H1 (cell line): ENCODE results near the gene RELN. TPM values are rescaled to one million over a fixed set of nuclear protein-coding genes. Genes with fewer than 3 reads are reported as not detected.

Experiments
- CTCF ChIA-PET: fragments of 300-600 bp; sonication (Branson Sonifier 250); formaldehyde crosslinking; loops from one replicate; lab custom pipeline; 2021; ENCODE audit not compliant: partially characterized antibody; lab: Charles Lee
- POLR2A ChIA-PET: fragments of 300-600 bp; sonication (Branson Sonifier 250); formaldehyde crosslinking; loops from one replicate; lab custom pipeline; 2021; ENCODE audit warnings: inconsistent platforms; ENCODE audit not compliant: partially characterized antibody; lab: Charles Lee
- DNase-seq, 2 experiments: peaks; one replicate each; pipeline versions ENCODE4 v3.0.0 to v3.0.0-alpha.2; 2010 to 2022; ENCODE audit warnings: low spot score in 2 of 2, low read depth in 1 of 2, mixed read lengths in 1 of 2
- FAIRE-seq: peaks from 2 replicates; lab custom pipeline; 2011; peaks lifted over from hg19 to GRCh38; lab: Jason Lieb, UNC
- H2AFZ ChIP-seq: 2 replicates; pipeline ENCODE4 v1.8.1; 2012; ENCODE audit warnings: low read length, inconsistent platforms
- H2AK5ac ChIP-seq: 2 replicates; pipeline ENCODE4 v1.6.1; 2013; ENCODE audit warnings: low read depth, low read length
- H2BK120ac ChIP-seq: replicated peaks from 2 replicates; pipeline ENCODE3; 2013; ENCODE audit warnings: low read depth, low read length, inconsistent platforms
- H2BK12ac ChIP-seq: 2 replicates; pipeline ENCODE4 v1.6.1; 2013; ENCODE audit warnings: low read depth, low read length
- H2BK15ac ChIP-seq: 2 replicates; pipeline ENCODE4 v1.6.1; 2013; ENCODE audit warnings: low read length
- H2BK20ac ChIP-seq: 2 replicates; pipeline ENCODE4 v1.6.1; 2013; ENCODE audit warnings: low read length
- H2BK5ac ChIP-seq: 2 replicates; pipeline ENCODE4 v1.6.1; 2013; ENCODE audit warnings: low read depth, low read length
- H3K14ac ChIP-seq: 2 replicates; pipeline ENCODE4 v1.6.1; 2013; ENCODE audit warnings: inconsistent platforms; ENCODE audit not compliant: insufficient read length
- H3K18ac ChIP-seq: 2 replicates; pipeline ENCODE4 v1.6.1; 2013; ENCODE audit warnings: low read length; ENCODE audit errors: extremely low read depth
- H3K23ac ChIP-seq: 2 replicates; pipeline ENCODE4 v1.6.1; 2013; ENCODE audit warnings: inconsistent platforms; ENCODE audit not compliant: insufficient read length
- H3K23me2 ChIP-seq: 2 replicates; pipeline ENCODE4 v1.6.1; 2013; ENCODE audit warnings: low read depth, low read length
- H3K27ac ChIP-seq: 2 replicates; pipeline ENCODE4 v1.6.1; 2011; ENCODE audit warnings: low read depth, low read length, inconsistent platforms
- H3K27me3 ChIP-seq, 4 experiments: replicated peaks in 1 of 4; 1 replicate in 1 of 4; 2 replicates in 3 of 4; pipeline versions ENCODE4 v1.6.1 to v1.8.1; 2011 to 2013; ENCODE audit warnings: low read length in 3 of 4, mild to moderate bottlenecking in 3 of 4, inconsistent platforms in 2 of 4, mixed read lengths in 2 of 4, moderate library complexity in 1 of 4; ENCODE audit not compliant: control insufficient read depth in 3 of 4, insufficient read depth in 3 of 4; ENCODE audit errors: extremely low read depth in 1 of 4
- H3K36me3 ChIP-seq, 4 experiments: 2 replicates each; pipeline versions ENCODE4 v1.6.1 to v1.8.1; 2011 to 2013; ENCODE audit warnings: mild to moderate bottlenecking in 4 of 4, low read length in 3 of 4, moderate library complexity in 2 of 4, control low read depth in 1 of 4, inconsistent platforms in 1 of 4; ENCODE audit not compliant: insufficient read depth in 4 of 4, control insufficient read depth in 2 of 4
- H3K4ac ChIP-seq: replicated peaks from 2 replicates; pipeline ENCODE3; 2013; ENCODE audit warnings: low read length, low read depth, mixed read lengths, inconsistent platforms; ENCODE audit not compliant: insufficient read length
- H3K4me1 ChIP-seq, 4 experiments: replicated peaks in 1 of 4; 1 replicate in 1 of 4; 2 replicates in 3 of 4; pipeline versions ENCODE4 v1.6.1 to v1.8.1; 2011 to 2013; ENCODE audit warnings: low read length in 3 of 4, inconsistent platforms in 2 of 4, mixed read lengths in 1 of 4; ENCODE audit not compliant: insufficient read depth in 4 of 4, control insufficient read depth in 3 of 4
- H3K4me2 ChIP-seq, 2 experiments: 2 replicates each; pipeline versions ENCODE4 v1.6.1 to v1.8.1; 2011 to 2013; ENCODE audit warnings: low read depth in 2 of 2, low read length in 2 of 2, control low read depth in 1 of 2, inconsistent platforms in 1 of 2, mild to moderate bottlenecking in 1 of 2; ENCODE audit not compliant: insufficient read depth in 1 of 2
- H3K4me3 ChIP-seq, 4 experiments: fragments of 200-600, 300-600 bp in 1 of 4; sonication (generic), shearing (Covaris generic), sonication (Bioruptor Twin) in 1 of 4; 2 replicates each; pipeline versions ENCODE4 v1.5.1 to v1.8.1; 2011 to 2016; ENCODE audit warnings: low read length in 4 of 4, low read depth in 3 of 4, control low read depth in 2 of 4, inconsistent platforms in 2 of 4, mild to moderate bottlenecking in 2 of 4, mixed read lengths in 1 of 4, moderate library complexity in 1 of 4; ENCODE audit not compliant: insufficient read depth in 2 of 4; ENCODE audit errors: extremely low read depth in 1 of 4
- H3K56ac ChIP-seq: replicated peaks from 2 replicates; pipeline ENCODE3; 2013; ENCODE audit warnings: low read depth, mild to moderate bottlenecking, mixed read lengths, low read length, inconsistent platforms; ENCODE audit not compliant: insufficient read length
- H3K79me1 ChIP-seq: 2 replicates; pipeline ENCODE4 v1.6.1; 2013; ENCODE audit warnings: low read depth, low read length, control low read depth
- H3K79me2 ChIP-seq, 2 experiments: 2 replicates each; pipeline versions ENCODE4 v1.6.1 to v1.8.1; 2012 to 2013; ENCODE audit warnings: low read length in 2 of 2, mild to moderate bottlenecking in 2 of 2, inconsistent platforms in 1 of 2; ENCODE audit not compliant: insufficient read depth in 2 of 2, control insufficient read depth in 1 of 2
- H3K9ac ChIP-seq, 4 experiments: replicated peaks in 1 of 4; 1 replicate in 1 of 4; 2 replicates in 3 of 4; pipeline versions ENCODE4 v1.6.1 to v1.8.1; 2011 to 2013; ENCODE audit warnings: low read depth in 3 of 4, low read length in 3 of 4, control low read depth in 2 of 4, mild to moderate bottlenecking in 2 of 4, moderate library complexity in 2 of 4, inconsistent platforms in 1 of 4; ENCODE audit errors: extremely low read depth in 1 of 4
- H3K9me3 ChIP-seq, 2 experiments: 2 replicates each; pipeline versions ENCODE4 v1.6.1 to v1.8.1; 2012 to 2013; ENCODE audit warnings: mild to moderate bottlenecking in 2 of 2, moderate library complexity in 2 of 2, control low read depth in 1 of 2, inconsistent platforms in 1 of 2, low read depth in 1 of 2, low read length in 1 of 2, mixed read lengths in 1 of 2; ENCODE audit not compliant: insufficient read depth in 2 of 2
- H4K20me1 ChIP-seq, 2 experiments: replicated peaks in 1 of 2; 2 replicates each; pipeline versions ENCODE3 to v1.8.1; 2011 to 2013; ENCODE audit warnings: inconsistent platforms in 2 of 2, low read length in 2 of 2, mild to moderate bottlenecking in 1 of 2; ENCODE audit not compliant: insufficient read depth in 2 of 2, control insufficient read depth in 1 of 2
- H4K5ac ChIP-seq: 2 replicates; pipeline ENCODE4 v1.6.1; 2013; ENCODE audit warnings: low read length, low read depth, mixed read lengths, inconsistent platforms; ENCODE audit not compliant: insufficient read length
- H4K8ac ChIP-seq: 2 replicates; pipeline ENCODE4 v1.8.0; 2013; ENCODE audit warnings: mild to moderate bottlenecking, moderate library complexity, low read length, inconsistent platforms; ENCODE audit not compliant: insufficient read depth; ENCODE audit errors: extremely low read depth
- H4K91ac ChIP-seq: replicated peaks from 2 replicates; pipeline ENCODE3; 2013; ENCODE audit warnings: low read length, mixed read lengths, inconsistent platforms; ENCODE audit not compliant: insufficient read length
- BCL11A ChIP-seq, 2 experiments: IDR thresholded peaks; one replicate each; pipeline ENCODE4 v1.6.1; 2011; ENCODE audit warnings: low read depth in 2 of 2, low read length in 2 of 2, mild to moderate bottlenecking in 2 of 2
- CREB1 ChIP-seq: IDR thresholded peaks from 2 replicates; pipeline ENCODE4 v1.6.1; 2012; ENCODE audit warnings: inconsistent platforms
- EZH2 ChIP-seq: fragments of 200-600 bp; sonication (generic); IDR thresholded peaks from 2 replicates; pipeline ENCODE4 v1.7.1; 2012; ENCODE audit warnings: low read depth, mild to moderate bottlenecking, moderate library complexity, low read length, inconsistent platforms; ENCODE audit not compliant: severe bottlenecking
- RAD21 ChIP-seq, 2 experiments: IDR thresholded peaks in 1 of 2; conservative IDR thresholded peaks in 1 of 2; 2 replicates each; pipeline ENCODE4 v1.6.1; 2011; ENCODE audit warnings: low read depth in 2 of 2, low read length in 2 of 2, improper control_type of control experiment in 1 of 2, inconsistent platforms in 1 of 2, mild to moderate bottlenecking in 1 of 2, moderate library complexity in 1 of 2
- TAF7 ChIP-seq: optimal IDR thresholded peaks from 2 replicates; pipeline ENCODE3; 2011; ENCODE audit warnings: low read depth, mild to moderate bottlenecking, inconsistent platforms, low read length, moderate library complexity, borderline replicate concordance
- WGBS, 2 experiments: shearing (Covaris generic) in 1 of 2; methylation state at CpG; one replicate each; pipeline versions ENCODE4 v1.1.6 to v1.1.7; 2013 to 2015; ENCODE audit warnings: low lambda C conversion rate in 2 of 2, mixed read lengths in 2 of 2, inconsistent platforms in 1 of 2, low coverage in 1 of 2, missing lambda C conversion rate in 1 of 2; ENCODE audit not compliant: insufficient replicate concordance in 2 of 2, insufficient coverage in 1 of 2, insufficient read length in 1 of 2; ENCODE audit errors: extremely low coverage in 1 of 2, missing lambda C conversion rate in 1 of 2; 5-methylcytosine and 5-hydroxymethylcytosine counted together
- polyA plus RNA-seq, 7 experiments: library from polyadenylated mRNA; depleted of rRNA in 3 of 7; stranded (reverse) in 5 of 7; unstranded in 2 of 7; fragments of >200 nt in 5 of 7; fragments of 200-250 nt in 2 of 7; gene quantifications; 1 replicate in 5 of 7; 2 replicates in 1 of 7; 4 replicates in 1 of 7; pipeline versions ENCODE4 v1.2.1 to v1.2.3, GENCODE V29; 2011 to 2013; ENCODE audit warnings: missing spikeins in 2 of 7, mixed read lengths in 2 of 7
- total RNA-seq: library from RNA; stranded (reverse); fragmentation: NEBNext Ultra II Directional; extraction: Animal tissue kit (Norgen Biotek cat#: 25700); gene quantifications from 2 replicates; pipeline ENCODE4 v1.2.1, GENCODE V29; 2021
- TF ChIP-seq, protein P1 (sequence below): IDR thresholded peaks from 2 replicates; pipeline ENCODE4 v1.6.1; 2012; ENCODE audit warnings: low read length, inconsistent platforms

The RELN gene
- total and polyA plus RNA-seq, 2 of the 8 experiments (the other 6 are each of a cell fraction or from before 2014, with no cell fraction given), result 0.03 to 0.07 TPM

DNA sequence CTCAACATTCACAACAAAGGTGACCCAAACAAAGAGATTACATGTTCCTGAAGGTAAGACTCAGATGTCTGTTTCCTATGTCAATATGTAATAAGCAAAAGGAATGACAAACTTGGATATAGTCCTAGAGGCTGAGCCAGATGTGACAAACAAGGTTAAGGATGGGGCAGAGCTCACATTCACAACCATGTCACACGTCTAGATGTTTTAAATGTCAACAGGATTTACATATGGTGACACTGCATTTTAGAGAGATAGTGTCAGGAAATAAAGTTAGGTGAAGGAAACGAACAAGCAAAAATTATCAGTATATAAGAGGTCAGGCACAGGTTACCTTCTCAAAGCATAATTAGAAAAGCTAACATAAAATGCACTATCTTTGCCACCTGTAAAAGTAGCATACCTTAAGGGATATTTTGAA is 8.4 kb downstream of the RELN start:
- H2AK5ac ChIP-seq, result no peak overlapping the region
- TF ChIP-seq, protein P1, sequence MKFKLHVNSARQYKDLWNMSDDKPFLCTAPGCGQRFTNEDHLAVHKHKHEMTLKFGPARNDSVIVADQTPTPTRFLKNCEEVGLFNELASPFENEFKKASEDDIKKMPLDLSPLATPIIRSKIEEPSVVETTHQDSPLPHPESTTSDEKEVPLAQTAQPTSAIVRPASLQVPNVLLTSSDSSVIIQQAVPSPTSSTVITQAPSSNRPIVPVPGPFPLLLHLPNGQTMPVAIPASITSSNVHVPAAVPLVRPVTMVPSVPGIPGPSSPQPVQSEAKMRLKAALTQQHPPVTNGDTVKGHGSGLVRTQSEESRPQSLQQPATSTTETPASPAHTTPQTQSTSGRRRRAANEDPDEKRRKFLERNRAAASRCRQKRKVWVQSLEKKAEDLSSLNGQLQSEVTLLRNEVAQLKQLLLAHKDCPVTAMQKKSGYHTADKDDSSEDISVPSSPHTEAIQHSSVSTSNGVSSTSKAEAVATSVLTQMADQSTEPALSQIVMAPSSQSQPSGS, result no peak
- TF ChIP-seq RAD21 (IDR thresholded peaks at IDR 0.05 in 1 of 2, conservative IDR thresholded peaks at IDR 0.05 in 1 of 2; ENCODE audit: low read depth in 2 of 2, low read length in 2 of 2) (no peak), BCL11A (IDR thresholded peaks at IDR 0.05; ENCODE audit: low read depth in 2 of 2, low read length in 2 of 2) (no peak), CREB1 (no peak), EZH2 (no peak), TAF7 (no peak)

More for the DNA sequence above, 8.4 kb downstream of the RELN start:
- no peak overlapping the region for H4K8ac ChIP-seq
- H4K5ac ChIP-seq, result no peak overlapping the region
- no peak overlapping the region for H2BK120ac ChIP-seq
- no peaks in the 10 kb centered on the region for H3K79me2 ChIP-seq
- no peak overlapping the region for H3K4me3 ChIP-seq
- H3K23me2 ChIP-seq, result no peaks in the 10 kb centered on the region
- no peak overlapping the region for H3K18ac ChIP-seq
- H3K23ac ChIP-seq, result no peak overlapping the region
- no peak overlapping the region for H3K4ac ChIP-seq
- no peaks in the 10 kb centered on the region for H3K79me1 ChIP-seq
- H2BK15ac ChIP-seq, result no peak overlapping the region
- H3K4me1 ChIP-seq, result no peaks in the 10 kb centered on the region
- H2BK20ac ChIP-seq, result no peak overlapping the region
- H3K9me3 ChIP-seq, result no peaks in the 10 kb centered on the region
- FAIRE-seq (no peak), DNase-seq (no peak)
- no peaks in the 10 kb centered on the region for H4K20me1 ChIP-seq
- no peak overlapping the region for H4K91ac ChIP-seq
- no peak overlapping the region for H3K27ac ChIP-seq
- no peak overlapping the region for H3K56ac ChIP-seq
- no peak overlapping the region for H3K4me2 ChIP-seq
- no peak overlapping the region for H2BK5ac ChIP-seq
- H3K9ac ChIP-seq, result no peak overlapping the region
- 83% methylated on average over 2 of the region's 2 CpGs; no CpG with 5 or more reads in 1 of the 2 experiments for WGBS, 2 experiments
- ChIA-PET CTCF (no interaction called here), POLR2A (no interaction called here)
- H3K27me3 ChIP-seq, result no peaks in the 10 kb centered on the region
- no peaks in the 10 kb centered on the region for H3K36me3 ChIP-seq
- H3K14ac ChIP-seq, result no peak overlapping the region
- no peak overlapping the region for H2BK12ac ChIP-seq
- no peak overlapping the region for H2AFZ ChIP-seq
